ENCODE measurements around the gene ACBD7.

Gene ACBD7

GRCh38 chr10:15088428-15089261 is at the start of gene ACBD7:
TSS of gene ACBD7 (minus strand) at chr10:15088776. CDS start at chr10:15088728, 48 bp downstream.
- no peak for FAIRE-seq

- FAIRE-seq = no peak
Measured at GRCh38 chr10:15137636-15138035, 49.1 kb upstream of the ACBD7 start.

GRCh38 chr10:15137036-15137359 is 48.4 kb upstream of the ACBD7 start:
- no peak for FAIRE-seq

GRCh38 chr10:15136129-15137035 is 47.8 kb upstream of the ACBD7 start:
- no peak for FAIRE-seq

GRCh38 chr10:15131330-15131729 is 42.8 kb upstream of the ACBD7 start:
- no peak for FAIRE-seq

GRCh38 chr10:15124908-15125307 is 36.3 kb upstream of the ACBD7 start:
- FAIRE-seq = no peak

GRCh38 chr10:15124190-15124589 is 35.6 kb upstream of the ACBD7 start:
- FAIRE-seq = no peak

- FAIRE-seq = no peak
Measured at GRCh38 chr10:15123749-15124184, 35.2 kb upstream of the ACBD7 start.

- FAIRE-seq = no peak
Measured at GRCh38 chr10:15122477-15123030, 34.0 kb upstream of the ACBD7 start.

- no peak for FAIRE-seq
Measured at GRCh38 chr10:15121707-15122106, 33.1 kb upstream of the ACBD7 start.

- no peak for FAIRE-seq
Measured at GRCh38 chr10:15120523-15120922, 31.9 kb upstream of the ACBD7 start.

GRCh38 chr10:15118615-15119014 is 30.0 kb upstream of the ACBD7 start:
- FAIRE-seq = no peak

- no peak for FAIRE-seq
Measured at GRCh38 chr10:15116225-15116624, 27.6 kb upstream of the ACBD7 start.

- FAIRE-seq = no peak
Measured at GRCh38 chr10:15113766-15114165, 25.2 kb upstream of the ACBD7 start.

GRCh38 chr10:15112657-15113056 is 24.1 kb upstream of the ACBD7 start:
- no peak for FAIRE-seq

GRCh38 chr10:15106352-15107013 is 17.9 kb upstream of the ACBD7 start:
- FAIRE-seq = no peak

- FAIRE-seq = no peak
Measured at GRCh38 chr10:15103513-15103912, 14.9 kb upstream of the ACBD7 start.

- FAIRE-seq = no peak
Measured at GRCh38 chr10:15099886-15100285, 11.3 kb upstream of the ACBD7 start.

GRCh38 chr10:15097011-15097812 is 8.6 kb upstream of the ACBD7 start, which contains the start of gene RPP38:
TSS of gene RPP38 (plus strand) at chr10:15097355. CDS start at chr10:15103315, 5,960 bp downstream.
- no peak for FAIRE-seq

GRCh38 chr10:15096661-15097010 is 8.1 kb upstream of the ACBD7 start:
- no peak for FAIRE-seq

- no peak for FAIRE-seq
Measured at GRCh38 chr10:15092855-15093408, 4.4 kb upstream of the ACBD7 start.

GRCh38 chr10:15091418-15091817 is 2.8 kb upstream of the ACBD7 start:
- FAIRE-seq = no peak

All from colon (tissue), 2 donors.